Measurements from ENCODE around the gene LYL1. TPM values are rescaled to one million over a fixed set of nuclear protein-coding genes. Genes with fewer than 3 reads are reported as not detected.

LYL1 gene
- total RNA-seq, 3 donors from 2014 or later (not counting 1 experiment from before 2014, with no cell fraction given): 2.0 to 7.7 (median 6.7) TPM

DNA sequence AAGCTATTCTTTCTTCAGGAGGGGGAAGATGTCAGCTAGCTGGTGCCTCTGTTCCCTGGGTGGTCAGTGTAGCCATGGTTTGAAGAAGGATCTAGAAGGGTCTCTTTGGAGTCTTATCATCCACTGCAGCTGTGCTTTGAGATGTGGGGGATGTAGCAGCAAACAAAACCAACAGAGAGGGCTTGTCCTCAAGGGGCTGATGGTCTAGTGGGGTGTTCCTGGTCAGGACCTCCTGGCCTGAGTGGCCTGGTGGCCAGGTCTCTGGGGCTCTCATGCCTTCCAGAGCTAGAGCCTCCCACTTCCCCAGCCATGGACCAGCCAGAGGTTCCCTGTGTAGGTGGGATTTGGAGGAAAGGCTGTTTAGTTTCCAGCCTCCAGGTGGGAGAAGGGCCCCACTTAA, 40.3 kb downstream of the LYL1 start:
- ATAC-seq (no peak), DNase-seq (no peak)
- H3K27ac Mint-ChIP-seq: no peak overlapping the region
- no peak overlapping the region for H3K4me3 ChIP-seq (ENCODE audit: low read length)
- peaks cover 6 to 11% of the 10 kb centered on the region in 2 donors for H3K4me1 Mint-ChIP-seq
- TF ChIP-seq, protein P1, sequence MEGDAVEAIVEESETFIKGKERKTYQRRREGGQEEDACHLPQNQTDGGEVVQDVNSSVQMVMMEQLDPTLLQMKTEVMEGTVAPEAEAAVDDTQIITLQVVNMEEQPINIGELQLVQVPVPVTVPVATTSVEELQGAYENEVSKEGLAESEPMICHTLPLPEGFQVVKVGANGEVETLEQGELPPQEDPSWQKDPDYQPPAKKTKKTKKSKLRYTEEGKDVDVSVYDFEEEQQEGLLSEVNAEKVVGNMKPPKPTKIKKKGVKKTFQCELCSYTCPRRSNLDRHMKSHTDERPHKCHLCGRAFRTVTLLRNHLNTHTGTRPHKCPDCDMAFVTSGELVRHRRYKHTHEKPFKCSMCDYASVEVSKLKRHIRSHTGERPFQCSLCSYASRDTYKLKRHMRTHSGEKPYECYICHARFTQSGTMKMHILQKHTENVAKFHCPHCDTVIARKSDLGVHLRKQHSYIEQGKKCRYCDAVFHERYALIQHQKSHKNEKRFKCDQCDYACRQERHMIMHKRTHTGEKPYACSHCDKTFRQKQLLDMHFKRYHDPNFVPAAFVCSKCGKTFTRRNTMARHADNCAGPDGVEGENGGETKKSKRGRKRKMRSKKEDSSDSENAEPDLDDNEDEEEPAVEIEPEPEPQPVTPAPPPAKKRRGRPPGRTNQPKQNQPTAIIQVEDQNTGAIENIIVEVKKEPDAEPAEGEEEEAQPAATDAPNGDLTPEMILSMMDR (IDR thresholded peaks at IDR 0.05): no peak
- H3K36me3 Mint-ChIP-seq: no peaks in the 10 kb centered on the region
- no peaks in the 10 kb centered on the region for H3K9me3 ChIP-seq (ENCODE audit: control insufficient read depth, insufficient read depth, low read length)
- no peaks in the 10 kb centered on the region for H3K9me3 Mint-ChIP-seq
- H3K4me1 ChIP-seq (ENCODE audit: control insufficient read depth, insufficient read depth, low read length): peaks cover 19% of the 10 kb centered on the region
- H3K4me3 Mint-ChIP-seq: no peak overlapping the region
- H3K27me3 ChIP-seq (ENCODE audit: control insufficient read depth, insufficient read depth, low read length): peaks cover 7% of the 10 kb centered on the region
- intact Hi-C loops (cut with micrococcal nuclease): no loop called here
- peaks cover 14 to 25% of the 10 kb centered on the region in 2 donors for H3K27me3 Mint-ChIP-seq (ENCODE audit: low read depth in 2 of 2)
- H3K36me3 ChIP-seq (ENCODE audit: control insufficient read depth, insufficient read depth, low read length): no peaks in the 10 kb centered on the region
- H3K27ac ChIP-seq (ENCODE audit: low read length): no peak overlapping the region

DNA sequence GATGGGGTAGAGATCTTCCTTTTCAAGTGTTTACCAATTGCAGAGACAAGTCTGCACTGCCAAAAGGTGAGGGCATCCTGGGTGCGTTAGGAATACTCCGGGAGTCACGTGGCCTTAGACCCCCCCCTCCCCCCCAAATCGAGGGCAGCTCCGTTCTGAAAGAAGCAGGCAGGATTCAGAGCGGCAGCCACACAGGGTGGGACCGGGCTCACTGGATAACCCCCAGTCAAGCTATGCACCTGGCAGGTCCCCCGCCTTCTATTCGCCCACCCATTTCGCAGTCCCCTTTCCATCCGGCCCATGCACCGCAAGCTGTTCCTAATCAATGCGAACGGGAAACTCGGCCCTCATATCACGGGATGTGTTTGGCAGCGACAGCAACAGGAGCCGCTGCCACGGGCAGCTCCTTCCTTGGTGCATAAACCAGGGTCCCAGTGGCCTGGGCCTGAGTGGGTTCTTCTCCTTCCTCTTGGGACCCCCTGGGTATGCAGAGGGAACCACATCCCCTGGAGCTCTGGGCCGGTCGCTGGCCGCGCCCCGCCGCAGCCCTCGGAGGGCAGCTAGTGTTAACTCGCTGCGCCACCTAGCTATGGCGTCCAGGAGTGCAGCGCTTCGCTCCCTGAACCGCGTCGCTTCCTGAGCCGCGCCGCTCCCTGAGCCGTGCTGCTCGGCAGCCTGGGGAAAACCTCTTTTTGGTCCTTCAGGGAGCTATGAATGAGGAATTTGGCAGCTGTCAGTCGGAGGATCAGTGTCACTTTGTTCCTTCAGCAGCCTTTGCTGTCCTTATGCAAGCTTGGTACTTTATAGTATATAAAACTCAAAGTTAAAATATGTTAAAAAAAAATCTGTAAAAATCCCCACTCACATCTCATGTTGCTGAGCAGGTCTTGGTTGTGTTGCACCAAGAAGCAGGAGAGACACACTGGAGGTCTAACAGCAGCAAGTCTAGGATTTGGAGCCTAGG, 41.4 kb downstream of the LYL1 start:
- Mint-ChIP-seq H3K9me3 (no peaks in the 10 kb centered on the region), H3K36me3 (no peaks in the 10 kb centered on the region), H3K27me3 (ENCODE audit: low read depth in 2 of 2) (peaks cover 14 to 25% of the 10 kb centered on the region in 2 donors), H3K4me3 (peak overlapping the region; percentile 85), H3K4me1 (peaks cover 6 to 11% of the 10 kb centered on the region in 2 donors), H3K27ac (peak overlapping the region in 1 of 2 donors; percentile 81)
- Histone ChIP-seq H3K27ac (ENCODE audit: low read length) (no peak overlapping the region), H3K27me3 (ENCODE audit: control insufficient read depth, insufficient read depth, low read length) (peaks cover 7% of the 10 kb centered on the region), H3K9me3 (ENCODE audit: control insufficient read depth, insufficient read depth, low read length) (no peaks in the 10 kb centered on the region), H3K4me3 (ENCODE audit: low read length) (peak overlapping the region; percentile 27), H3K36me3 (ENCODE audit: control insufficient read depth, insufficient read depth, low read length) (no peaks in the 10 kb centered on the region), H3K4me1 (ENCODE audit: control insufficient read depth, insufficient read depth, low read length) (peaks cover 19% of the 10 kb centered on the region)
- intact Hi-C loops (cut with micrococcal nuclease): loop anchor here (1.0 kb wide), 3 partner anchors 28 to 83 kb away; no protein-coding TSS in a partner anchor
- TF ChIP-seq, protein P1 (IDR thresholded peaks at IDR 0.05): peak; percentile 99
- ATAC-seq (peak; percentile 85 to 99 (median 98)), DNase-seq (peak; percentile 79 to 89)
- WGBS (ENCODE audit: insufficient coverage): 1% methylated on average over 40 of the region's 40 CpGs

DNA sequence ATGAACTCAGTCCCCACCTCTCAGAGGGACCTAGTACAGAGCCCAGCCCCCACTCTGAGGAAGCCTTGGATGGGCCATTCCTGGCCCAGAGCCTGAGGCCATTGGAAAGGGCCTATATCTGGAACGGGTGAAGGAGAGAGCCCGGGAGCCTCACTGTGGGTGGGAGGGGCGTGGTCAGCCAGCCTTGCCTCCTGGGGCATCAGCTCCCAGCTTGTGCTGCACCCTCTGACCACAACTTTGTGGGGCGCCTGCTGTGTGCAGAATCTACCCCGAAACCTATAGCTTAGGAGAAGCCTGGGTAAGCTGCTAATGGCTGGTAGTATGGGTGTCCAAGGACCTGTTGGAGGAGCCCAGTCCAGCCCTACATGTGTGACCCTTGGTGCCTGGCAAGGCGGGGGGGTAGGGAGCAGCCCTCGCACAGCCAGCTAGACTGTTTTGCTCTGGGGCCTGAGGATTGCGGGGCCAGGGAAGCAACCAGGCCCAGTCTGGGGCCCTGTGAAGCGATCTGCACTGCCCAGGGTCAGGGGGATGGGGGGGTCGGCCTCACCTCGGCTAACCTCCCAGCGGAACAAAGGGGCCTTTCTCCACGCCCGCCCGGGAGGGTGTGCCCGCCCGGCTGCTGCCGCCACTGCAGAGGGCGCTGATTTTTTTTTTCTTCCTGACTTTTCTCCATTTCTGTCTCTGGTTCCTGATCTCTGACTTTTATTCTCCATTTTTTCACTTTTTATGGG, 42.3 kb downstream of the LYL1 start:
- H3K9me3 ChIP-seq (ENCODE audit: control insufficient read depth, insufficient read depth, low read length): no peaks in the 10 kb centered on the region
- DNase-seq (no peak), ATAC-seq (no peak)
- H3K27me3 Mint-ChIP-seq (ENCODE audit: low read depth in 2 of 2): peaks cover 14 to 25% of the 10 kb centered on the region in 2 donors
- H3K4me3 ChIP-seq (ENCODE audit: low read length): no peak overlapping the region
- peak overlapping the region in 1 of 2 donors; percentile 81 for H3K27ac Mint-ChIP-seq
- H3K36me3 ChIP-seq (ENCODE audit: control insufficient read depth, insufficient read depth, low read length): no peaks in the 10 kb centered on the region
- no peaks in the 10 kb centered on the region for H3K36me3 Mint-ChIP-seq
- H3K27ac ChIP-seq (ENCODE audit: low read length): no peak overlapping the region
- H3K4me1 Mint-ChIP-seq: peaks cover 6 to 11% of the 10 kb centered on the region in 2 donors
- WGBS (ENCODE audit: insufficient coverage): 37% methylated on average over 19 of the region's 19 CpGs
- peak overlapping the region; percentile 85 for H3K4me3 Mint-ChIP-seq
- peaks cover 7% of the 10 kb centered on the region for H3K27me3 ChIP-seq (ENCODE audit: control insufficient read depth, insufficient read depth, low read length)
- intact Hi-C loops (cut with micrococcal nuclease): no loop called here
- H3K4me1 ChIP-seq (ENCODE audit: control insufficient read depth, insufficient read depth, low read length): peaks cover 19% of the 10 kb centered on the region
- TF ChIP-seq, protein P1 (IDR thresholded peaks at IDR 0.05): no peak
- H3K9me3 Mint-ChIP-seq: no peaks in the 10 kb centered on the region
